Measurements from ENCODE around the gene TNNC1.

Gene TNNC1

DNA sequence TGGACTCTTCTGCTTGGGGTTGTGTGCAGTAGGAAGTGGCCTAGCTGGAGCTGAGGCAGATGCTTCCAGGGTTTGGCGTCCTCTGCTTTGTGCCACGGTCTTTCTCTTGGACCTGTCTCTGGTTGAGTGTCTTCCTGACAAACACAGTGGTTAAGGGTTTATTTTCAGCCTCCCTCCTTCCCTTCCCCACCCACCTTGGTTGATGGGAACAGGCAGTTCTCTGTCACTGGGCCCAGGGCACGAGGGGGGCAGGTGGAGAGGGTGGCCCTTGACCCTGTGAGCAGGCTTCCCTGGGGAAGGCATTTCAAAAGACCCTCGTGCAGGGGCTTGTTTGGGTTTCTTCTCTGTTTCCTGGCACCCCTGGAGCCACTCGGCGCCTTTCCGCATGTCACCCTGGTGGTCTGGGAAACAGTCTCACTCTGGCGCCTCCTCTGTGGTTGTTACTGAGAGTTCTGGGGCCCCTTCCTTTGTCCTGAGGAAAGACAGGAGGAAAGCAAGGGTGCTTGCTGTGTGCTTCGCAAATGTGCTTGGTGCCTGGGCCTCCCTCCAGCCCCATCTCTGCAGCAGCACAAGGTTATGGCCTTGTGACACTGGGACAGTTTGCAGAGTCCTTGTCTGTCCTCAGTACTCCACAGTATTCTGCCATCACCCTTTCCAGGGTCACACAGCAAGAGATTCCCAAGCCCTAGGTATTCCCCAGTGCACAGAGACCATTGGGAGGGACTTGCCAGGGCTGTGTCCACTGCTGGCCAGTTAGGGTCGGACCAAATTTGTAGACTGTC, 31.0 kb upstream of the TNNC1 start:
- no peak for DNase-seq (ENCODE audit: low spot score)

- DNase-seq (ENCODE audit: low spot score), result no peak
Observed at GRCh38 chr3:52483577-52484381, 29.9 kb upstream of the TNNC1 start.

DNA sequence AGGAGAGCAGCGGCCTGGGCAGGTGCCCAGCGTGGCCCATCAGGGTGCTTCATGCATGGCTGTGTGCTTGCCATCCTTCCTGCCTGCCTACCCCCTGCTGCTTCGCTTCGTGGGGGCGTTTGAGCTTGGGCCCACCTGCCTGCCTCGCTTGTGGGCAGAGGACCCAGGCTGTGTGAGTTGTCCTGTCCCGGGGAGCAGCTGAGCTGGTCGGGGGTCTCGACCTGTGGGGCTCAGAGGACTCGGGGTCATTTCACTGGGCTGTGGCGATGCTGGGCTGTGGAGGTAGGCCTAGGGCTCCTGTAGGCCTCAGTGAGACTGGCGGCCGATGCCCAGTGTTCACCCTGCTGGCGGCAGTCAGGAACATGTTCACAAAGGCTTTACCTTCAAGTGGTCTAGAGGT, 29.2 kb upstream of the TNNC1 start:
- DNase-seq (ENCODE audit: low spot score), result no peak

- no peak for DNase-seq (ENCODE audit: low spot score)
Observed at GRCh38 chr3:52481819-52482521, 28.1 kb upstream of the TNNC1 start.

- DNase-seq (ENCODE audit: low spot score), result peak; percentile 37
Observed at GRCh38 chr3:52480768-52481715, 27.2 kb upstream of the TNNC1 start.

- no peak for DNase-seq (ENCODE audit: low spot score)
Observed at GRCh38 chr3:52479877-52480575, 26.2 kb upstream of the TNNC1 start.

DNA sequence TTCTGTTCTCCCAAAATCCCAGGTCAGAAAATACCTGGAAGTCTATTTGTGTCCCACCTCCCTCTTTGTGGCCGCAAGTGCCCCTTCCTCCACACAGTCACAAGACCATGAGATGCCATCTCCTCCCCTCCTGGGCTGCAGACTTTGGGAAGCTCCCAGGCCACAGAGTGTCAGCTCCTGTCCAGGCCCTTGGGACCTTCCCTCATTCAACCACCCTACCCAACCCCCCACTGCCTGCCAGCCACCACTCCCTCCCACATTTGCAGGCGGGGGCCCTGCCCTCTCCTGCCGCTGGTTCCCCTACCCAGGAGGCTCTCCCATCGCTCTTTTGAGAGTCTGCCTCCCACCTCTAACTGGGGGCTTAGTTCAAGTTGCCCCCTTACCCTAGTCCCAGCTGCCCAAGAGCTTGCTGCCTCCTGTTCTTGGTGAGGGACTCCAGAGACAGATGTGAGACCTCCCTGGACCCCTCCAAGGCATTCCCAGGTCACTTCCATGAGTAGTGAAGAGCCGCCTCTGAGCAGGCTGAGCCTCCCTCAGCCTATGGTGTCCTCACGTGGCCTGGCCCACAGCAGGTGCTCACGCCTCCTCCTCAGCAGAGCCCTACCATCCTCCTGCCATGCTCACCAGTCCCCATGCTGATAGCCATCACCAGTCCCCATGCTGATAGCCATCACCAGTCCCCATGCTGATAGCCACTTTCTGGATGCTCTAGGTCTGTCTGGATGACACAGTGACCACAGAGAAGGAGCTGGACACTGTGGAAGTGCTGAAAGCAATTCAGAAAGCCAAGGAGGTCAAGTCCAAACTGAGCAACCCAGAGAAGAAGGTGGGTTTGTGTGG, 25.4 kb upstream of the TNNC1 start:
- DNase-seq (ENCODE audit: low spot score), result no peak

GRCh38 chr3:52477796-52478095, 23.9 kb upstream of the TNNC1 start:
- no peak for DNase-seq (ENCODE audit: low spot score)

DNA sequence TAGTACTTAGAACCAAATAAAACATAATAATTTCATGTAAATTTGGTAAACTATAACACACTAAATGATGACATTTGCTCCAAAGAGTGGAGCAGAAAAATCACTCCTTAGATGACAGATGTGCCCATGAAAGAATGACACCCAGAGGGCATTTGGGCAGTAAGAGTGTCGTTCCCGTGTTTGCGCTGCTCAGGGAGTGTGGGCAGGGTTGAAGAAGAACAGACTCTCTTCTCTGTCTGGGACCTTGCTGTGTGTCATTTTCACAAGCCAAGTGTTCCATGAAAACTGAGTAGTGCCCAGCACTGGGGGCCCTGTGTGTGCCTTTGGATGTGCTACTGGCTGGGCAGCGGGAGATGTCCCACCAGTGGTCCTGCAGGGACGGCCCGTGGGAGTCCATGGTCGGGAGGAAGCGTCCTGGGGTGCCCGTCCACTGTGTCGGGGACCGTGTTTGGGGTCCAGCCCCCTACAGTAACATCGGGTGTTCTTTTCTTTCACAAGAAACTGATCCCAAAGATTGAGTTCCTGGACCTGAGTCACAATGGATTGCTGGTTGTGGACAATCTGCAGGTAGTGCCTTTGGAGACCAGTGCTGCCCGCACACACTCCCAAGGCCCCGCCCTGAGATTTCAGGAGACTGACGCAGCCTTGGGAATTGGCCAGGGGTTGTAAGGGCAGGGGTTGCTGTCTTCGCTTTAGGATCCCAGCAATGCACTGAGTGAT, 23.4 kb upstream of the TNNC1 start:
- DNase-seq (ENCODE audit: low spot score), result no peak

- no peak for DNase-seq (ENCODE audit: low spot score)
Observed at GRCh38 chr3:52473026-52473425, 19.2 kb upstream of the TNNC1 start.

- DNase-seq (ENCODE audit: low spot score), result no peak
Observed at GRCh38 chr3:52472239-52473000, 18.6 kb upstream of the TNNC1 start.

DNA sequence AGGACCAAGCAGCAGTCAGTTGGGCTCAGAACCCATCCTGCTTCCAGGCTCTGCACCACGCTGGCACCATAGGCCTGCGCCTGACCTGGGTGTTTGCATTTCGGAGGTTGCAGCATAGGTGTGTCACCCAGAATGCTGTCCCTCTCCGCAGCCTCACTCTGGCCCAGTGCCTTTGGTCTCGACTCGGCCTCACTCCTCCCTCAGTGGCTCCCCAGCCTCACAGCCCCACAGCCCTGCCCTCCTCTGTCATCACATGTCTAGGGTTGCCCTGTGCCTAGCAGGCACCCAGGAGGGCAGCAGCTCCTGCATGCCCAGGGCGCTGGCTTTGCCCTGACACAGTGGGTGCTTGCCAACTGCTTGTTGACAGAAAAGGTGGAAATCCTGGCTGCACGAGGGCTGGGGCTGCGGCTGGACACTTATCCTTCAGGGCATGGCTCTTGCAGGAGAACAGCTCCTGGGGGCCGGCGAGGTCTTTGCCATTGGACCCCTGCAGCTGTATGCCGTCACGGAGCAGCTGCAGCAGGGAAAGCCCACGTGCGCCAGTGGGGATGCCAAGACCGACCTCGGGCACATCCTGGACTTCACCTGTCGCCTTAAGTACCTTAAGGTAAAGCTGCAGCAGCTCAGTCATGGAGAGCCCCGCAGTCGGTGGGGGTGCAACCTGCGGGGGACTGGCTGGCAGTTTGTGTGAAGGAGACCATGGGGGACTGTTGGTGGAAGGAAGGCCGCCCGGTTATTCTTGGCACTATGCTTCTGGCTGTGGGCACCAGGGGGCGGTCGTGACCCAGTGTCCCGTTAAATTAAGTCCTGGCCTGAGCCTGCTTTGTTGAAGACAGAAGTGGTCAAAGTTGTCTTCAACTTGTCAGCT, 17.8 kb upstream of the TNNC1 start:
- peak; percentile 39 for DNase-seq (ENCODE audit: low spot score)

- no peak for DNase-seq (ENCODE audit: low spot score)
Observed at GRCh38 chr3:52470920-52471319, 17.1 kb upstream of the TNNC1 start.

DNA sequence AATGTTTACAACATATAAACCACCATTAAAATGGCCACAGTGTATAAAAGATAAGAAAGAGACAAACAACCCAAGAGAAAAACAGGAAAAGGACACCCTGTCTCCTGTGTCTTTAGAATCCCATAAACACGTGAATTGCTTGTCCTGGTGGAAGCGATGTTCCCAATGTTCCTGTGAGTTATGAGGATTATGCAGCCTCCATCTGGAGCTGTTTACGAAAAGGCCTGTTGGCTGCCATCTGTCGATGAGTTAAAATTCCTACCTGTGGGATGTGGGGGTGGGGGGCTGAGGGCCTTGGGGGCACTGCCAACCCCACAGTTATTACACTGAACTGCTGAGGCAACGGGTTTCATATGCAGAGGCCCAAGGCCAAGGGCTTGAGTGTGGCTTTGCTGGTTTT, 15.2 kb upstream of the TNNC1 start:
- no peak for DNase-seq (ENCODE audit: low spot score)

GRCh38 chr3:52468336-52468735, 14.5 kb upstream of the TNNC1 start:
- DNase-seq (ENCODE audit: low spot score), result peak; percentile 33

GRCh38 chr3:52463416-52463815, 9.6 kb upstream of the TNNC1 start:
- DNase-seq (ENCODE audit: low spot score), result no peak

DNA sequence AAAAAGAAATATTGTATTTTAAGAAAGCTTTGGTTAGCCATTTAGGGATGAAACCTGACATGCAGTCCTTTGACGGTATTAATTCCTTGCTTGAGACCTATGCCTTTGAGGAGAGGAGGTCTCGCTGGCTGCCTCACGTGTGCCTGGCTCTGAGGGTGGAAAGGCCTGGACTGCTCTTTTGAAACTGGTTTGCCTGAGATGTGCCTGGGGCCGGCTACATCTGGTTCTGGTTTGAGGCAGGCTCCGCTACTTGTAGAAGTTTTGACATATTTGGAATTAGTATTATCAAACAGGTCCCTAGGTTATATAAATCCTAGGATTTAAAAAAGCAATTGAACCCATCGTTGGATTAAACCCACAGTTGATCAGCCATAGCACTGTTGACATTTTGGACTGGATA, 8.0 kb upstream of the TNNC1 start:
- no peak for DNase-seq (ENCODE audit: low spot score)

Measured in putamen (tissue), 1 donor.